ENCODE measurements around the gene CANT1. TPM values are rescaled to one million over a fixed set of nuclear protein-coding genes. Genes with fewer than 3 reads are reported as not detected.

CANT1 gene
- total and polyA plus RNA-seq, 2 donors: 18.5 to 20.2 TPM

- Histone ChIP-seq H3K27me3 (ENCODE audit: control insufficient read depth in 2 of 2, insufficient read depth in 1 of 2, low read length in 1 of 2) (no peaks in the 10 kb centered on the region), H3K4me3 (ENCODE audit: low read length in 2 of 2) (no peak overlapping the region), H3K27ac (ENCODE audit: low read depth in 1 of 2, low read length in 1 of 2) (no peak overlapping the region), H3K4me1 (ENCODE audit: control insufficient read depth in 2 of 2, insufficient read depth in 2 of 2, low read length in 2 of 2) (peaks cover 0 to 13% of the 10 kb centered on the region in 2 donors), H3K9me3 (ENCODE audit: control insufficient read depth in 2 of 2, insufficient read depth in 1 of 2, low read length in 1 of 2) (no peaks in the 10 kb centered on the region), H3K36me3 (ENCODE audit: control insufficient read depth in 2 of 2, insufficient read depth in 2 of 2, low read length in 1 of 2) (no peaks in the 10 kb centered on the region)
- no peak for DNase-seq (ENCODE audit: low read depth in 6 of 9, low spot score in 9 of 9)
- WGBS: 84% methylated on average over 10 of the region's 10 CpGs
These were observed 64.6 kb downstream of the CANT1 start for GRCh38 chr17:78944956-78945355.

GRCh38 chr17:78944026-78944425 lies 65.5 kb downstream of the CANT1 start:
- 94% methylated on average over 7 of the region's 7 CpGs for WGBS
- no peak for DNase-seq (ENCODE audit: low read depth in 6 of 9, low spot score in 9 of 9)
- H3K27me3 ChIP-seq (ENCODE audit: control insufficient read depth in 2 of 2, insufficient read depth in 1 of 2, low read length in 1 of 2): no peaks in the 10 kb centered on the region

More at GRCh38 chr17:78944026-78944425, 65.5 kb downstream of the CANT1 start:
- H3K4me1 ChIP-seq (ENCODE audit: control insufficient read depth in 2 of 2, insufficient read depth in 2 of 2, low read length in 2 of 2): peaks cover 0 to 17% of the 10 kb centered on the region in 2 donors
- no peak overlapping the region for H3K4me3 ChIP-seq (ENCODE audit: low read length in 2 of 2)
- no peaks in the 10 kb centered on the region for H3K9me3 ChIP-seq (ENCODE audit: control insufficient read depth in 2 of 2, insufficient read depth in 1 of 2, low read length in 1 of 2)
- H3K27ac ChIP-seq (ENCODE audit: low read depth in 1 of 2, low read length in 1 of 2): no peak overlapping the region
- no peaks in the 10 kb centered on the region for H3K36me3 ChIP-seq (ENCODE audit: control insufficient read depth in 2 of 2, insufficient read depth in 2 of 2, low read length in 1 of 2)

Other genes with a start within 250 kb of the CANT1 start
- gene CYTH1, start 227.5 kb downstream of the CANT1 start, total RNA-seq: 39.9 TPM
- gene CYTH1, start 227.5 kb downstream of the CANT1 start, polyA plus RNA-seq: 91.7 TPM
- 10.1 TPM for gene USP36, start 168.9 kb downstream of the CANT1 start, total RNA-seq
- 32.5 TPM for gene USP36, start 168.9 kb downstream of the CANT1 start, polyA plus RNA-seq
- 0.38 TPM for gene CEP295NL, start 106.6 kb downstream of the CANT1 start, total RNA-seq
- 0.50 TPM for gene CEP295NL, start 106.6 kb downstream of the CANT1 start, polyA plus RNA-seq
- gene TIMP2, start 84.4 kb downstream of the CANT1 start, total RNA-seq: 23.1 TPM
- 27.5 TPM for gene TIMP2, start 84.4 kb downstream of the CANT1 start, polyA plus RNA-seq
- gene LGALS3BP, start 29.8 kb downstream of the CANT1 start, total RNA-seq: 66.1 TPM
- 81.3 TPM for gene LGALS3BP, start 29.8 kb downstream of the CANT1 start, polyA plus RNA-seq
- 2.2 TPM for gene C1QTNF1, start 14.4 kb upstream of the CANT1 start, total RNA-seq
- 34.9 TPM for gene C1QTNF1, start 14.4 kb upstream of the CANT1 start, polyA plus RNA-seq
- gene ENGASE, start 65.1 kb upstream of the CANT1 start, total RNA-seq: 11.2 TPM
- gene ENGASE, start 65.1 kb upstream of the CANT1 start, polyA plus RNA-seq: 71.1 TPM